ENCODE results near the gene TCF19. TPM values are rescaled to one million over a fixed set of nuclear protein-coding genes. Genes with fewer than 3 reads are reported as not detected.

The TCF19 gene
- total RNA-seq, 1 experiment from 2014 or later = 21.4 TPM

GRCh38 chr6:31120151-31120915 is 38.1 kb upstream of the TCF19 start, which contains the start of gene CDSN:
Gene CDSN, minus strand, starts transcription at chr6:31120446. Its CDS starts 27 bp downstream, at chr6:31120419.
- Histone ChIP-seq H3K27ac (ENCODE audit: low read length) (no peak within 1 kb of the TSS), H3K4me3 (ENCODE audit: low read depth in 2 of 2, low read length in 2 of 2) (no peak within 1 kb of the TSS), H3K36me3 (ENCODE audit: control insufficient read depth, insufficient read depth, low read length) (no peaks in the 10 kb centered on the region), H3K27me3 (ENCODE audit: control insufficient read depth, insufficient read depth, low read length) (no peaks in the 10 kb centered on the region), H3K9me3 (ENCODE audit: control insufficient read depth, insufficient read depth, low read depth, low read length) (no peaks in the 10 kb centered on the region), H3K4me1 (ENCODE audit: control insufficient read depth, insufficient read depth, low read length) (peaks cover 19% of the 10 kb centered on the region)
- BruUV-seq (replicated peaks) = no TSS peak
- TF ChIP-seq REST (IDR thresholded peaks at IDR 0.05; ENCODE audit: insufficient read depth in 1 of 2, low read depth in 2 of 2, low read length in 1 of 2) (no peak), POLR2AphosphoS5 (IDR thresholded peaks at IDR 0.05; ENCODE audit: low read depth, low read length) (no peak), SIN3A (IDR thresholded peaks at IDR 0.05; ENCODE audit: borderline replicate concordance, insufficient read depth, low read depth, low read length) (no peak)
- DNase-seq (ENCODE audit: low read depth, low spot score) (no peak), ATAC-seq (no peak)
- CTCF ChIA-PET = interaction anchor here (0.5 kb wide), 1 partner anchor 207 kb away, joined by 3 read pairs; no protein-coding TSS in a partner anchor
- intact Hi-C loops (cut with micrococcal nuclease; ENCODE audit: unreplicated experiment) (no loop called here), in situ Hi-C loops (cut with HindIII; ENCODE audit: low pct_unique_long_range_greater_than_20kb, low sequenced_read_pairs) (no loop called here)
- POLR2A ChIA-PET = no interaction called here

GRCh38 chr6:31121131-31121790 is 37.1 kb upstream of the TCF19 start:
- intact Hi-C loops (cut with micrococcal nuclease; ENCODE audit: unreplicated experiment) (no loop called here), in situ Hi-C loops (cut with HindIII; ENCODE audit: low pct_unique_long_range_greater_than_20kb, low sequenced_read_pairs) (no loop called here)
- ATAC-seq (no peak), DNase-seq (ENCODE audit: low read depth, low spot score) (no peak)
- peaks cover 19% of the 10 kb centered on the region for H3K4me1 ChIP-seq (ENCODE audit: control insufficient read depth, insufficient read depth, low read length)
- no peaks in the 10 kb centered on the region for H3K9me3 ChIP-seq (ENCODE audit: control insufficient read depth, insufficient read depth, low read depth, low read length)
- ChIA-PET POLR2A (no interaction called here), CTCF (interaction anchor here (0.5 kb wide), 1 partner anchor 207 kb away, joined by 3 read pairs; no protein-coding TSS in a partner anchor)
- no peak for TF ChIP-seq REST (IDR thresholded peaks at IDR 0.05; ENCODE audit: insufficient read depth in 1 of 2, low read depth in 2 of 2, low read length in 1 of 2)
- no peak for TF ChIP-seq TCF7L2 (IDR thresholded peaks at IDR 0.05; ENCODE audit: low read depth, low read length)
- H3K27ac ChIP-seq (ENCODE audit: low read length) = no peak overlapping the region
- no TSS peak for BruUV-seq (replicated peaks)
- no peaks in the 10 kb centered on the region for H3K27me3 ChIP-seq (ENCODE audit: control insufficient read depth, insufficient read depth, low read length)
- no peak overlapping the region for H3K4me3 ChIP-seq (ENCODE audit: low read depth in 2 of 2, low read length in 2 of 2)
- H3K36me3 ChIP-seq (ENCODE audit: control insufficient read depth, insufficient read depth, low read length) = no peaks in the 10 kb centered on the region
